Upper lobe of left lung (tissue), 6 donors: Measurements from ENCODE around the gene TNFAIP2. TPM values are rescaled to one million over a fixed set of nuclear protein-coding genes. Genes with fewer than 3 reads are reported as not detected.

Source experiments
- ATAC-seq, 2 donors: fragments of 200-7000 bp; cut with Tn5 transposase; one replicate each; pipeline ENCODE4 v1.9.1; 2022; ENCODE audit warnings: mild to moderate bottlenecking in 2 of 2, moderate library complexity in 2 of 2; ENCODE audit not compliant: low FRiP score in 2 of 2
- DNase-seq, 2 donors: peaks; one replicate each; pipeline ENCODE4 v3.0.0-alpha.2; 2019 to 2020
- H3K27ac ChIP-seq, 4 donors: fragments of 200-600 bp; sonication (generic); one replicate each; pipeline ENCODE4 v1.5.1; 2016 to 2019
- H3K27me3 ChIP-seq, 4 donors: fragments of 200-600 bp; sonication (generic); one replicate each; pipeline ENCODE4 v1.5.1; 2017 to 2019
- H3K36me3 ChIP-seq, 4 donors: fragments of 200-600 bp; sonication (generic); one replicate each; pipeline ENCODE4 v1.5.1; 2016 to 2019
- H3K4me1 ChIP-seq, 4 donors: fragments of 200-600 bp; sonication (generic); one replicate each; pipeline ENCODE4 v1.5.1; 2018 to 2019
- H3K4me3 ChIP-seq, 4 donors: fragments of 200-600 bp; sonication (generic); one replicate each; pipeline ENCODE4 v1.5.1; 2017 to 2019; ENCODE audit warnings: mild to moderate bottlenecking in 2 of 4, moderate library complexity in 1 of 4
- H3K9me3 ChIP-seq, 4 donors: fragments of 200-600 bp; sonication (generic); one replicate each; pipeline ENCODE4 v1.5.1; 2018 to 2019
- EP300 ChIP-seq, 4 donors: sonication (generic); formaldehyde crosslinking; IDR thresholded peaks; one replicate each; pipeline ENCODE4 v1.5.1; 2017; ENCODE audit warnings: antibody characterized with exemption in 4 of 4, control low read depth in 2 of 4
- POLR2A ChIP-seq, 4 donors: fragments of 450-650 bp; IDR thresholded peaks; one replicate each; pipeline ENCODE4 v1.5.1; 2016 to 2017; ENCODE audit warnings: antibody characterized with exemption in 4 of 4, mild to moderate bottlenecking in 2 of 4
- POLR2AphosphoS5 ChIP-seq, 2 donors: sonication (generic); formaldehyde crosslinking; IDR thresholded peaks; one replicate each; pipeline ENCODE4 v1.5.1; 2017; ENCODE audit warnings: antibody characterized with exemption in 2 of 2
- WGBS, 2 donors: methylation state at CpG; one replicate each; pipeline ENCODE4 v1.1.5; 2017 to 2018; 5-methylcytosine and 5-hydroxymethylcytosine counted together
- total RNA-seq, 6 donors: library from RNA; depleted of rRNA in 4 of 6; stranded (reverse); fragments of >200 nt in 4 of 6; gene quantifications; one replicate each; pipeline versions ENCODE4 v1.1.0 to v1.2.1, GENCODE V29; 2016 to 2021
- TF ChIP-seq, protein P1 (sequence below), 6 experiments: fragments of 450-650 bp in 4 of 6; fragments of 200-600 bp in 2 of 6; sonication (generic) in 2 of 6; IDR thresholded peaks; one replicate each; pipeline ENCODE4 v1.5.1; 2016 to 2019; ENCODE audit warnings: antibody characterized with exemption in 6 of 6
- donor health status: DM: no; HTN: no; CAD: no; lungs with moderate emphysema.
- donor health status: DM: no; HTN: yes; CAD: no; lungs with severe emphysema.

TNFAIP2 gene
- total RNA-seq, 6 donors from 2014 or later, result 51.2 to 542 (median 229) TPM

- Histone ChIP-seq H3K27me3 (peaks cover 0 to 2% (median 0%) of the 10 kb centered on the region in 4 donors), H3K36me3 (peaks cover 0 to 46% (median 34%) of the 10 kb centered on the region in 4 donors), H3K9me3 (no peaks in the 10 kb centered on the region), H3K4me3 (no peak overlapping the region), H3K27ac (no peak overlapping the region), H3K4me1 (peaks cover 7 to 20% (median 16%) of the 10 kb centered on the region in 4 donors)
- WGBS, 2 donors, result 69 to 81% methylated on average over 20 of the region's 20 CpGs
- DNase-seq (no peak), ATAC-seq (peak in 1 of 2 donors; percentile 70)
- TF ChIP-seq, protein P1, sequence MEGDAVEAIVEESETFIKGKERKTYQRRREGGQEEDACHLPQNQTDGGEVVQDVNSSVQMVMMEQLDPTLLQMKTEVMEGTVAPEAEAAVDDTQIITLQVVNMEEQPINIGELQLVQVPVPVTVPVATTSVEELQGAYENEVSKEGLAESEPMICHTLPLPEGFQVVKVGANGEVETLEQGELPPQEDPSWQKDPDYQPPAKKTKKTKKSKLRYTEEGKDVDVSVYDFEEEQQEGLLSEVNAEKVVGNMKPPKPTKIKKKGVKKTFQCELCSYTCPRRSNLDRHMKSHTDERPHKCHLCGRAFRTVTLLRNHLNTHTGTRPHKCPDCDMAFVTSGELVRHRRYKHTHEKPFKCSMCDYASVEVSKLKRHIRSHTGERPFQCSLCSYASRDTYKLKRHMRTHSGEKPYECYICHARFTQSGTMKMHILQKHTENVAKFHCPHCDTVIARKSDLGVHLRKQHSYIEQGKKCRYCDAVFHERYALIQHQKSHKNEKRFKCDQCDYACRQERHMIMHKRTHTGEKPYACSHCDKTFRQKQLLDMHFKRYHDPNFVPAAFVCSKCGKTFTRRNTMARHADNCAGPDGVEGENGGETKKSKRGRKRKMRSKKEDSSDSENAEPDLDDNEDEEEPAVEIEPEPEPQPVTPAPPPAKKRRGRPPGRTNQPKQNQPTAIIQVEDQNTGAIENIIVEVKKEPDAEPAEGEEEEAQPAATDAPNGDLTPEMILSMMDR (IDR thresholded peaks at IDR 0.05), result no peak
- TF ChIP-seq EP300 (IDR thresholded peaks at IDR 0.05) (no peak), POLR2A (IDR thresholded peaks at IDR 0.05) (no peak), POLR2AphosphoS5 (IDR thresholded peaks at IDR 0.05) (no peak)
Measured at GRCh38 chr14:103136388-103137271, 13.4 kb downstream of the TNFAIP2 start.

GRCh38 chr14:103137689-103138300, 14.5 kb downstream of the TNFAIP2 start:
- H3K27ac ChIP-seq, result peak overlapping the region in 2 of 4 donors; percentile 1 to 60
- WGBS, 2 donors, result 85 to 87% methylated on average over 14 to 22 of the region's 22 CpGs
- TF ChIP-seq, protein P1 (IDR thresholded peaks at IDR 0.05), result no peak
- TF ChIP-seq POLR2AphosphoS5 (IDR thresholded peaks at IDR 0.05), result no peak
- no peak for TF ChIP-seq EP300 (IDR thresholded peaks at IDR 0.05)
- TF ChIP-seq POLR2A (IDR thresholded peaks at IDR 0.05), result no peak
- DNase-seq, result peak in 1 of 2 donors; percentile 84
- peaks cover 0 to 2% (median 0%) of the 10 kb centered on the region in 4 donors for H3K27me3 ChIP-seq
- H3K9me3 ChIP-seq, result no peaks in the 10 kb centered on the region
- peaks cover 0 to 40% (median 31%) of the 10 kb centered on the region in 4 donors for H3K36me3 ChIP-seq
- ATAC-seq, result peak in 1 of 2 donors; percentile 3
- no peak overlapping the region for H3K4me3 ChIP-seq
- peaks cover 5 to 13% (median 10%) of the 10 kb centered on the region in 4 donors for H3K4me1 ChIP-seq

DNA sequence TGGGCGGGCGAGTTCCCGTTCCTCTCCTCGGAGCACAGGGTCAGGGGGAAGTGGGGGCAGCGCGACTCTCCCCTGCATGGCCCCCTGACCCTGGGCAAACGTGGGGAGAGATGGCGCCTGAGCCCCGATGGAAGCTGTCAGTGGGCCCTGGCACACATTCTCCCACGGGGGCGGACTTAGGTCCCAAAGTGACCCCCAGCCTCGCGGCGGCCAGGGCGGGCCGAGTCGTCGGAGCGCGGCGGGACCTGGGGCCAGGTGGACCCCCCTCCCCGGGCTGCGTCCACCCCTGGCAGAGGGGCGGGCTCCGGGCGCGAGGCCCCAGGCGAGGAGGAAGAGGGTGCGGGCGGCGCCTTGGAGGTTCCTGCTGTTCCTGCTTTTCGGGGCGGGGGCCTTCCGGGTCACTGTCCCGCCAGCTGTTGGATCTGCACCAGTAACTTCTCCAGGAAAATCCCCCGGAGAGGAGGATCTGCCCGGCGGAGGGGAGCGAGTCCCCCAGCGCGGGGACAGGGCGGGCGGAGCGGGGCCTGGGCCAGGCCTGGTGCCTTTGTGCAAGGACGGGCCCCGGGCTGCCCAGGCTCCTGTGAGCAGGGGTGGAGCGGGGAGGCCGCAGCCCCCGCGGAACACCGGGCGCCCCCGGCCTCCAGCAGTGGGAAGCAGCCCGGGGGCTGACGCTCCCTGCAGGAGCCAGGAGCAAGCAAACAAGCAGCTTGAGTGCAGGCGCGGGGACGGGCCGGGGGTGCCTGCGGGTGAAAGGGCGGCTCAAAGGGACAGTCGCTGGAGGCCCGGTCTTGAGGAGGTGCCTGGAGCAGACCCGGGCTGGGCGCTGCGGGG, 15.3 kb downstream of the TNFAIP2 start:
- Histone ChIP-seq H3K36me3 (peaks cover 0 to 33% (median 25%) of the 10 kb centered on the region in 4 donors), H3K27me3 (peaks cover 0 to 2% (median 0%) of the 10 kb centered on the region in 4 donors), H3K4me1 (peaks cover 5 to 13% (median 10%) of the 10 kb centered on the region in 4 donors), H3K4me3 (peak overlapping the region in 3 of 4 donors; percentile 8 to 24 (median 24)), H3K9me3 (no peaks in the 10 kb centered on the region), H3K27ac (peak overlapping the region in 2 of 4 donors; percentile 1 to 60)
- WGBS, 2 donors, result 13 to 32% methylated on average over 11 to 35 of the region's 66 CpGs
- DNase-seq, result peak; percentile 20 to 85
- TF ChIP-seq, protein P1 (IDR thresholded peaks at IDR 0.05), result no peak
- TF ChIP-seq EP300 (IDR thresholded peaks at IDR 0.05), result no peak
- TF ChIP-seq POLR2A (IDR thresholded peaks at IDR 0.05), result no peak
- TF ChIP-seq POLR2AphosphoS5 (IDR thresholded peaks at IDR 0.05), result no peak
- ATAC-seq, result peak in 1 of 2 donors; percentile 43

DNA sequence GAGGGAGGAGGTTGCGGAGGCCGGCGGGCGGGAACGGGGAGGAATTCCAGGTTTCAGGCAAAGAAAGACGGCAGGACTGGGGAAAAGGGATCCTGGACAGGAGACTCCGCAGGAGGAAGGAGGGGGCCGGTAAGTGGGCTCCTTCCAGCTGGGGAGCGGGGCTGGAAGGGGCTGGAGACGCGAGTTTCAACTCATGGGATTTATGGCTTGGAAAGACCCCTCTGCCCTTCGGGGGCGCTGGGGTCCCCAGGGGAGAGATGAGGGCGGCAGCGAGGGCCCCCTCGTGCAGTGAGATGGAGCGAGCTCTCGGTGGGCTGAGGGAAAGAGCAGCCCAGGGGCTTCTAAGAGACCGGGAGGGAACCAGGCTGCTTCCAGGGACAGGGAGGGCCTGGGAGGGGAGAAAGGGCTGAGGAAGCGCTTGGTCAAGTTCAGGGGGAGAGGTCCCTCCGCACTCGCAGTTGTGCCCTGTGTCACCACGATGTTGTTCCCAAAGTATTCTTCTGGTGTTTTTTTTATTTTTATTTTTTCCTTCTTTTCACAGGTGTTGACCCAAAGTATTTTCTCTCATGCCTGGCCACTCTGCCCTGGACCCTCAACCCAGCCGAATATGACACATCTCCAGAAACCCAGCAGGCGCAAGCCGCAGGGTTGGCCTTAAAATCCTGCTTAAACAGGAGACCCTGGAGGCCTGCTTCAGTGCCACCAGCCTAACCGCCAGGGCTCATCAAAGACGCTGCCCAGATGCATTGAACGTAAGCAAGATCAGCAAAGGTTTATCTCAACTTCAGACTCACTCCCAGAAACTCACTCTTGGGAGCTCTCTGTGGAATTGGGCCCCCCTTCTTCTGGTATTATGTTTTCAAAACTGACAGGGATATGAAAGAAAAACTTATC, 16.1 kb downstream of the TNFAIP2 start:
- peaks cover 0 to 2% (median 0%) of the 10 kb centered on the region in 4 donors for H3K27me3 ChIP-seq
- H3K4me3 ChIP-seq, result peak overlapping the region in 3 of 4 donors; percentile 8 to 24 (median 24)
- no peak for DNase-seq
- H3K27ac ChIP-seq, result no peak overlapping the region
- 65 to 67% methylated on average over 29 of the region's 29 CpGs for WGBS, 2 donors
- no peak for ATAC-seq
- H3K4me1 ChIP-seq, result peaks cover 5 to 13% (median 10%) of the 10 kb centered on the region in 4 donors
- no peaks in the 10 kb centered on the region for H3K9me3 ChIP-seq
- H3K36me3 ChIP-seq, result peaks cover 0 to 24% (median 18%) of the 10 kb centered on the region in 4 donors
- TF ChIP-seq, protein P1 (IDR thresholded peaks at IDR 0.05), result no peak
- no peak for TF ChIP-seq POLR2AphosphoS5 (IDR thresholded peaks at IDR 0.05)
- TF ChIP-seq EP300 (IDR thresholded peaks at IDR 0.05), result no peak
- TF ChIP-seq POLR2A (IDR thresholded peaks at IDR 0.05), result no peak
